GM21390 (cell line): ENCODE measurements around the gene XG.
"Not testable (repeated sequence)": the region's sequence is repeated elsewhere in the genome, so short reads cannot be mapped to it uniquely, and the experiment has no call there.

ENCODE experiments used
- ATAC-seq: cut with Tn5 transposase; IDR thresholded peaks from one replicate; pipeline ENCODE4 v1.9.1; 2021; ENCODE audit not compliant: unreplicated experiment

Gene XG

DNA sequence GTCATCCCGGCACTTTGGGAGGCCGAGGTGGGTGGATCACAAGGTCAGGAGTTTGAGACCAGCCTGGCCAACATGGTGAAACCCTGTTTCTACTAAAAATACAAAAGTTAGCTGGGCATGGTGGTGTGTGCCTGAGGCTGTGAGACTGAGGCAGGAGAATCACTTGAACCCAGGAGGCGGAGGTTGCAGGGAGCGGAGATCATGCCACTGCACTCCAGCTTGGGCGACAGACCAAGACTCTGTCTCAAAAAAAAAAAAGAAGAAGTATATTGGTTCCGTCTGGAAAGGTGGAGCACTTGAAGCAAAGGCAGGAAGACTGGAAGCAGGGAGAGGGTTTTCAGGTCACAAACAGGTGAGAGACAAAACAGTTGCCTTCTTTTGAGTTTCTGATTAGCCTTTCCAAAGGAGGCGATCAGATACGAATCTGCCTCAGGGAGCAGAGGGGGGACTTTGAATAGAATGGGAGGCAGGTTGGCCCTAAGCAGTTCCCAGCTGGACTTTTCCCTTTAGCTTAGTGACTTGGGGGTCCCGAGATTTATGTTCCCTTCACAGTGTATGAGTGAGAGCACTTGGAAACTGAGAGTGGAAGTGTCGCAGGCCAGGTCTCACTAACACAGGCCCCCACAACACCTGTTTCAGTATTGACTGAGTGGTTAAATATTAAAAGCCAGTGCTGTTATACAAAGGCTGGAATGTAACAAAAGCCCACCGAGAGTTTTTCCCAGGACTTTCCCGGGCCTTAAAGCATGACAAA, 28.8 kb downstream of the XG start:
- ATAC-seq: not testable (repeated sequence)

DNA sequence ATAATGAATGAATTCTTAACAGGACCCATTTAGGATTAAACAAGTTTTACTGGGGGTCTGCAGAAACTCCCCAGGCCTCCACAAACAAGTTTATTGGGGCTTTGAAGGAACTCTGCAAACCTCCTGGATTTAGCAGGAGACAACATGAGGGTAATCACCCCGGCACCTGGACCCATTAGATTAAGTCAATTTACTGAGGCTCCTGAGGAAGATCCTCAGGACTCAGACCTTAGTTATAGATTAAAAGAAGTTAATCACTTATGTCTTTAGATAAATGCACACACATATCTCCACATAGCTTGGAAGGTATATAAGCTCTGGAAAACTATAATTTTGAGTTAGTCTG, 29.4 kb downstream of the XG start:
- ATAC-seq: no peak

DNA sequence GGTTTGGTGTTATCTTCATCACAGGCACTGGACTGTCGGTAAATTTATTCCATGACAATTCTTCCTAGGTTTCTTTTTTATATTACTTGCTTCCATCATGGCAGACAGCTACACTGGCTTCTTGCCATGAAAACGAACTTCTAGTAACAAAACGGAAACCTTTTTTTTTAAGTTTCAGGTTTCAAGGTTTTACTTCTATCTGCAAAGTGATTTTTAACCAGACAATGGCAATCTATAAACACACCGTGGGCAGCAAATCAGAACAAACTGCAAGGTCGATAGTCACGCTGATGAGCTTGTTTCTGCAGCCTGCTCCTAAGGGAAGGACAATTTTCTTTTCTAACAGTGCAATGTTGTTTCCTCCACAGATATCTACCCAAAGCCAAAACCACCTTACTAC, 29.9 kb downstream of the XG start:
- no peak for ATAC-seq

DNA sequence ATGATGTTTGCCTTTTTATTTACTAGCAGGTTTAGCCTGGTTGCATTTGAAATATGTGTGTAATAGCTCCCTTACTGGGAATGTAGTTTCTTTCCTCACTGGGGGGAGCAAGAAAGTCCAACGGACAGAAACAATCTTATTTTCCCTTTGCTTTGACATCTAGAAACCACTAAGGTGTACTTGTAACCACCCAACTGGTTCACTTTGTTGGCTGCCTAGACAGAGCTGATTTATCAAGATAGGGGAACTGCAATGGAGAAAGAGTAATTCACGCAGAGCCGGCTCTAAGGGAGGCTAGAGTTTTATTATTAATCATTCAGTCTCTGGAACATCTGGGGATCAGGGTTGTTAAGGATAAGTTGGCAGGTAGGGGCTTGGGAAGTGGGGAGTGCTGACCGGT, 30.3 kb downstream of the XG start:
- no peak for ATAC-seq

DNA sequence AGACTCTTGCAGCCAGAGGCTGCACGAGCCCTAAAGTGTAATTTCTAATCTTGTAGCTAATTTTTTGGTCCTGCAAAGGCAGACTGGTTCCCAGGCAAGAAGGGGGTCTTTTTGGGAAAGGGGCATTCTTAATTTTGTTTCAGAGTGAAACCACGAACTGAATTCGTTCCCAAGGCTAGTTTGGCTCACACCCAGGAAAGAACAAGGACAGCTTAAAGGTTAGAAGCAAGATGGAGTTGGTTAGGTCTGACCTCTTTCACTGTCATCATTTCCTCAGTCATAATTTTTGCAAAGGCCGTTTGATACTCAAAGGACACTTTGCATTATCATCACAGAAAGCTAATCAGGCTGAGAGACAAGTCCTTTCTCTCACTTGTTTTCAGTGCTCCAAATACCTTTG, 30.9 kb downstream of the XG start:
- no peak for ATAC-seq

DNA sequence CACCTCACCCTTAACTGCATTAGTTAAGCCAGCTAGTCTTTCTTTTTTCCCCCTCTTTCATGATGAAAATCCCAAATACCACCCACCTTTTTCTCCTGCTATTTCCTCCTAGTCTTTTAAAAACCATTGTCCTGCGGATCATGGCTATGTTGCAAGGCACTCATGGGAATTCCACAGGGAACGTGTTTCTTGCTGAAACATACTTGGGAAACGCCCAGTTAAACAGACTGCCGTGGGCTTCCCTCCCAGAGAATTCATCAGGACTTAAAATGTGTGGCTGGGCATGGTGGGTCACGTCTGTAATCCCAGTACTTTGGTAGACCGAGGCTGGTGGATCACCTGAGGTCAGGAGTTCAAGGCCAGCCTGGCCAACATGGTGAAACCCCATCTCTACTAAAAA, 32.2 kb downstream of the XG start:
- ATAC-seq: no peak

DNA sequence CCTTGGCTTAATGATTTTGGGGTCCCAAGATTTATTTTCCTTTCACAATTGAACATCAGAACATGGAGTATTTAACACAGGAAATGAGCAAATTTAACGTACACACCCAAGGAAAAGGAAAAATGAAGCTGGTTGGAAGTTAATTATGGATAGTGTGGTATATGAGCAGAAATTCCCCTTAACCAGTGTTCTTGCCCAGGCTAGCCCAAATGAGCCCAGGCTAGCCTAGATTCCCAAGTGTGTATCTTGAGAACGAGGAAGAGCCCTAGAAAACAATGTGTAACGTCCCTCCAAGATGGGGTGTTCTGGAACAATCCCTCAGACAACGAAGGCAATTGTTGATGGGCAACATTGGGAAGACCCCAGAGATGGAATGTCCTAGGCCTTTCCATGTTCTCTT, 33.7 kb downstream of the XG start:
- no peak for ATAC-seq

DNA sequence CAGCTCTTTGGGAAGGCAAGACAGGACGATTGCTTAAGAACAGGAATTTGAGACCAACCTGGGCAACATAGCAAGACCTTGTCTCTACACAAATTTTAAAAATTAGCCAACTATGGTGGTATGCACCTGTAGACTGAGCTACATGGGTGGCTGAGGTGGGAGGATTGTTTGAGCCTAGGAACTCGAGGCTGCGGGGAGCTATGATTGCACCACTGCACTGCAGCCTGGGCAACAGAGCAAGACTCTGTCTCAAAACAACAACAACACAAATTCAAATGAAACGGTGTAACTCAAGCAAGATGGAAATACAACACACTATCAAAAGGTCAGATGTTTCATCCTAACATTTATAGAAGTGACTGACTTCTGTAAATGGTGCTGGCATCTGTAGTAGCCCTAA, 37.1 kb downstream of the XG start:
- ATAC-seq: no peak

DNA sequence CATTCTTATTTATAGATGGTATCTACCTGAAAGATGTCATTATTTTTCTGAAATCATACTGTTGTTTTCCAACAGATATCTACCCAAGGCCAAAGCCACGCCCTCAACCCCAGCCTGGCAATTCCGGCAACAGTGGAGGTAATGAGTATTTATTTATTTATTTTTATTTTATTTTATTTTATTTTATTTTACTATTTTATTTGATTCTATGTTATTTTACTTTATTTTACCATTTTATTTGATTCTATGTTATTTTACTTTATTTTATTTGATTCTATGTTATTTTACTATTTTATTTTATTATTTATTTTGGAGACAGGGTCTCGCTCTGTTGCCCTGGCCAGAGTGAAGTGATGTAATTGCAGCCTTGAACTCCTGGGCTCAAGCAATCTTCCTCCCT, 37.7 kb downstream of the XG start:
- no peak for ATAC-seq

DNA sequence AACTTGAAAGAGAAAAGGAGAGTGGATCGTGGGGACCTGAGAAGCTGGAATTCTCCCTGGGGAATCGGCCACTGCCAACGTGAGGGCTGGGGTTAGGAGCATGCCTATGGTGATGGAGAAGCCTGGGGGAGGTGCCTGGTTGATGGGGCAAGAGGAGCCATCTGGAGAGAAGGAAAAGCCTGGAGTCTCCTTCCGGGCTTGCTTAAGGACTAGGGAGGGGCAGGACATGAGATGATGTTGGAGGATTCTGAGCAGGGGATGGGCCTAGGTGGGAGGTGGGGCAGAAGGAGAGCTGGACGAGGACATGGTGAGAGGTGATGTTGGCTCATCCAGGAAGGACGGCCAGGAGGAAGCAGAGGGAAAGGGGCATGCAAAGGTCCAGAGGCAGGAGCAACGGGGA, 41.9 kb downstream of the XG start:
- no peak for ATAC-seq

DNA sequence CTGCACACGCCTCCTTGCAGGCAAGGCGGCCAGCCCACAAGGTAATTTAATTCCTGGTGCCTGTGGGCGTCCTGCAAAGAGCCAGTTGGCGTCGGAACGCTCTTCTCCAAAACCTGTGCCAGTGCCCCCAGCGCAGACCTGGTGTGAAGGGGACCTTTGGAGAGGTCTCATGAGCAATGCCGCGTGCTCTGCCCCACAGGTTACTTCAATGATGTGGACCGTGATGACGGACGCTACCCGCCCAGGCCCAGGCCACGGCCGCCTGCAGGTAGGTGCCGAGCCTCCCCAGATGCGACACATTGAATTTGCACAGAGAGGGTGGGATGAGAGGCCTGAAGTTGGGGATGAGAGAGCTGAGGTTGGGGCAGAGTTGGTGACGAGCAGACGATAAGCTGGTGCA, 42.5 kb downstream of the XG start:
- ATAC-seq: no peak

DNA sequence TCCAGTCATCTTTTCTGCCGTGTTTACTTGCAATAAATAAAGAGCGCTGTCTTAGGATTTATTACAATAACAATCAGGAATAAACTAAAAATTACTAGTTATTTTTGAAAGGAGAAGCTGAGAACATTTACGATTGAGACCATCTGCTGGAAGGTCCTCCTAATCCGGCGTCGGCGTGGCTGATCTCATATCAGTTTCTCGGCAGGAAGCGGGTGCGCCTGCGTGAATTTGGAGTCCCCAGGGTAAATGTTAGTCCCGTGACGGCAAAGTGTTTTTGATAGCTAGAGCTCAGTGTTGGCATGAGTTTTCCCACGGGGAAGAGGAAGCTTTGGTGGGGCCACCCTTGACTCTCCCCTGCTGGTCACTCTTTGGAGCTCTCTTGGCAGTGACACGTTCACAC, 45.0 kb downstream of the XG start:
- ATAC-seq: not testable (repeated sequence)

DNA sequence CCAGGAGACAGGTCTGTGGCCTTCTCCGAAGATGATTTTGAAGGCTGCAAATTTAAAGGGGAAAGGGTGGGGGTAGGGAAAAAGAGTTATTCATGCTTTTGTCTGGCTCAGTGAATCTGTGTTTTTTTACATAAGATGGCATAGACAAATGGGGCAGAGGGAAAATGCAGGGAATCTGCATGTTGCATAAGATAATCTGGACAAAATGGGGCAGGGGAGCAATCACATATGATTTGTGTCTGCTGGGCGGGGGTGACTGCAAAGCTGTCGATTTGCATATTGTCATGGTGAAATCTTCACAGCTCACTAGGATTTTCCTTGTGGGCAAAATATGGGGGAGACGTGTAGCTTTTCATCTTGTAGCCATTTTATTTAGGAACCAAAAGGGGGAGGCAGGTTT, 47.5 kb downstream of the XG start:
- no peak for ATAC-seq

DNA sequence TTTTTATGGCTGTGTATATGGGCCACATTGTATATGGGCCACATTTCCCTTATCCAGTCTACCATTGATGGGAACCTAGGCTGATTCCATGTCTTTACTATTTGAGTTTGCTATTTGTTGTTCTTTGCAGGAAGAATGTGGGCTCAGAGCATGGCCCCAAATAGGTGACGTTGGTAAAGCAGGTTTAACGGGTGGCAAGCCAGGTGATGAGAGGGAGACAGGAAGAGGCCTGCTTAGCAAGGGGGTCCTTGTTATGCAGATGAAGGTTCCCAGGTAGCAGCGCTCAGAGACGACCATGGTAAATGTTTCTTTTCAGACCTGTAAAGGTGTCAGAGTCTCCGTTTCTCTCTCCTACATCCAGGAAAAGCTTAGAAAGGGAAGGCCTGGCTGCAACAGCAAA, 48.1 kb downstream of the XG start:
- ATAC-seq: not testable (repeated sequence)

DNA sequence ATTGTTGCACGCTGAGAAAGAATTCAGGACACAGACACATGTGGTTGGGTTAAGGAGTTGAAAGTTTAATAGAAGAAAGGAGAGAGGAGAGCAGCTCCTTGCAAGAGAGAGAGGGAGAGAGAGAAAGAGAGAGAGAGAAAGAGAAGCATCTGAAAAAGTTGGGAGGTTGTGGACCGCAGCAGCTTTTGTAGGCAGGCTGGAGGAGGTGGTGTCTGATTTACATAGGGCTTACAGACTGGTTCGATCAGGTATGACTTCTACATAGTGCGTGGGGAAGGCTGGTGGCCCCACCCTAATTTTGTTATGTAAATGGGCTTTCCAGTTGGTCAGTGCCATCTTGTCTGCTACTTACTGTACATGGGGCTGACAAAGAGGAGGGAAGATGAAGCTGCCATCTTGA, 49.4 kb downstream of the XG start:
- ATAC-seq: no peak

DNA sequence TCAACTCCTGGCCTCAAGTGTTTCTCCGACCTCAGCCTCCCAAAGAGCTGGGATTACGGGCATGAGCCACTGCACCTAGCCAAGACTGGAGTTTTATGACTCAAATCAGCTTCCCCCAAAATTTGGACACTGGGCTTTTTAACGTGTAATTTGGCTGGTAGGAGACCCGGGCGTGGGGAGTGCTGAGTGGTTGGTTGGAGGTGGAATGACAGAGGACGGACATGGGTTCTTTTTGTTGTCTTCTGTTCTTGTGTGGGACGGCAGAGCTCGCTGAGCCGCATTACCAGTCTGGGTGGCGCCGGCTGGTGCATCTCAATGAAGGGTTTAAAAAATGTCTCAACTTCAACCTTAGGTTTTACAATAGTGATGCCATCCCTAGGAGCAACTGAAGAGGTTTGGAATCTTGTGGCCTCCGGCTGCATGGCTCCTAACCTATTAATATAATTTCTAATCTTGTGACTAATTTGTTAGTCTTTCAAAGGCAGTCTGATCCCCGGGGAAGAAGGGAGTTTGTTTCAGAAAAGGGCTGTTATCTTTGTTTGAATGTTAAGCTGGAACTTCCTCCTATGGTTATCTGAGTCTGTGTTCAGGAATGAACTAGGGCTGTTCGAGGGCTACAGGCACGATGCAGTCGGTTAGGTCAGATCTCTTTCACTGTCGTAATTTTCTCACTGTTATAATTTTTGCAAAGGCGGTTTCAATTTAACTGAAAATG, 50.7 kb downstream of the XG start:
- ATAC-seq: not testable (repeated sequence)

DNA sequence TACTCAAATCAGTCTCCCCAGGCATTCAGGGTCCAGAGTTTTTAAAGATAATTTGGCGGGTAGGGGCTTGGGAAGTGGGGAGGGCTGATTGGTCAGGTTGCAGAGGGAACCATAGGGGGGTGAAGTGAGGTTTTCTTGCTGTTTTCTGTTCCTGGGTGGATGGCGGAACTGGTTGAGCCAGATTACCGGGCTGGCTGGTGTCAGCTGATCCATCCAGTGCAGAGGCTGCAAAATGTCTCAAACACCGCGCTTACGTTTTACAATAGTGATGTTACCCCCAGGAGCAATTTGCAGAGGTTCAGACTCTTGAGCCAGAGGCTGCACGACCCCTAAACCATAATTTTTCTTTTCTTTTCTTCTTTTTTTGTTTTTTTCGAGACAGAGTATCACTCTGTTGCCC, 51.6 kb downstream of the XG start:
- not testable (repeated sequence) for ATAC-seq

DNA sequence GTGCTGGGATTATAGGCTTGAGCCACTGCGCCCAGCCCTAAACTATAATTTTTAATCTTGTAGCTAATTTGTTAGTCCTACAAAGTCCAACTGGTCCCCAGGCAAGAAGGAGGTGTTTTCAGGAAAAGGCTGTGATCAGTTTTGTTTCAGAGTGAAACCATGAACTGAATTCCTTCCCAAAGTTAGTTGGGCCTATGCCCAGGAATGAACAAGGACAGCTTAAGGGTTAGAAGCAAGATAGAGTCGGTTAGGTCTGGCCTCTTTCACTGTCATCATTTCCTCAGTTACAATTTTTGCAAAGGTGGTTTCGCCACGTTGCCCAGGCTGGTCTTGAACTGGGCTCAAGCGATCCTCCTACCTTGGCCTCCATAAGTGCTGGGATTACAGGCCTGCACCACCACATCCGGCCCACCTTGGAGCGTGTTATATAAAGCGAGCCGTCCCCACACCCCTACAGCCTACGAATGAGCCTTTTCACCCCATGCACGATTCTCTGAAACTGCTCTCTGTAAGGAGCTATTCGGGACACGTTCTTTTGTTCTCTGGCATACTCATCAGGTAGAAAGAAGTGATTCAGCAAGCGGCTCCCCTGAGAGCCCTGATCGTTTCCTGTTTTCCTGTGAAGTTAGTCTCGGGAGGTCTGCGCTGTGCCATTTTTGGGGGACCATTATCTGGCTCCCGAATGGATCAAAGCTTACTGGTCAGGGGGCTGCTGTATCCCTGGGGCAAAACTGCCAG, 52.4 kb downstream of the XG start:
- not testable (repeated sequence) for ATAC-seq

DNA sequence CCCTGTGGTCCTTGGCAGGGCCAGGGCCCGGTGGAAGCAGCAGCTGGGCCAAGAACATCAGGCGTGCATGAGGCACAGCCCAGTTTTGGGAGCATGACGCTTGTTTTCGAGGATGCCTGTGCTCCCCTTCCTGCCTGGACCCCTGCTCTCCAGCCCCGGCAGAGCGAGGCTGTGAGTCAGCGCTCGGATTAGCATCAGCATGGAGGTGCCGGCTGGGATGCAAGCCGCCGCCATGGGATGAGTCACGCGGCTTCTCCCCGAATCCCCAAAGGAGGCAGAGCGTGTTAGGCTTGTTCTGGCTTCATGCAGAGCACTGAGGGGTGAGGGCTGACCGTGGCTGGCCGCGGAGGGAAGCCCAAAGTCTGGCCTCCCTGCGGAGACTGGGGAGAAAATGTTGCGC, 53.0 kb downstream of the XG start:
- not testable (repeated sequence) for ATAC-seq

DNA sequence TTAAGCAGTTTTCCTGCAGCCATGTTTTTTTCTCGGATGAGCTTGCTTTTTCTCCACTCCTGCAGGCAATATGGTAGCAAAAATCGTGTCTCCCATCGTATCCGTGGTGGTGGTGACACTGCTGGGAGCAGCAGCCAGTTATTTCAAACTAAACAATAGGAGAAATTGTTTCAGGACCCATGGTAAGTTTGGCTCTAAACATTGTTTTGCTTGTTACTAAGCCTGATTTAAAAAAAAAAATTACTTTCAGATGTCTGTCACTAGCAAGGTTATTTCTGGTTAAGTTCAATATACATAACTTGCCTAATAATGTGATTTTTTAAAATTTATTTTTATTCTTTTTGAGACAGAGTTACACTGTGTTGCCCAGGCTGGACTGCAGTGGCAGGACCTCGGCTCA, 59.4 kb downstream of the XG start:
- no peak for ATAC-seq

DNA sequence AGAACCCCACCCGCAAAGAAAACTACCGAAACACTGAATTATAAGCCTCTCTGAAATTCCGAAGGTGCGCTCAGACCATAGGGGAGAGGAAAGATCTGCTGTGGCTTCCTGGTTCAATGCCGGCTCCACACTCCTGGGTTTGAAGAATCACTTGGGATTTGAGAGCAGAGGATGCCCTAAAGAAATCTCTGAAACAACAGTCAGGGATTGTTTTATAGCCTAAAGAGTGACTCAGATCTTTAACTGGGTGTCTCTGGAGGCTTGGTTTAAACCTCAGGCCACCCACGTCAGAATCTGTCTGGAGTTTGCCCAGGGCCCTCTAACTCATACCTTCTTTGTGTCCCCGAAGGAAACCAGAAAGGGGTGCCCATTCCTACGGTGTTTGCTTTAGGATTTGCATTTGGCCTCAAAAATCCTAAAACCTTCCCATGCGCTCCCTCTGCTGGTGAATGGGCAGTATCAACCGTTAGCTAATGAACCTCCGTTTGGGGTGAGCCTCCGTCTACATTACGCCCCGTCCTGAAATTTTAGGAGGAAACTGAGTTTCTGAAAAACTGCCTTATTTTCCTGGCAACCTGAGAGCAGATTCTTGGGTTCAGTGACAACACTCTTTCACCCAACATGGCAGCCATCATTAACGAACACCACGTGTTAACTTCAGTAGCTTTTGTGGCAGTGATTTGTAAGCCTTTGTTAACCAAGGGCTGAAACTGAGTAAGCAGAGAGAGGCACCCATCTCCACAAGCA, 60.5 kb downstream of the XG start:
- peak; percentile 65 for ATAC-seq
